Kidney (tissue), 14 donors: ENCODE measurements around the gene EDDM3A. TPM values are rescaled to one million over a fixed set of nuclear protein-coding genes. Genes with fewer than 3 reads are reported as not detected.
"Not testable (repeated sequence)": the region's sequence is repeated elsewhere in the genome, so short reads cannot be mapped to it uniquely, and the experiment has no call there.

Source experiments
- DNase-seq, 5 donors: peaks; one replicate each; pipeline ENCODE4 v3.0.0-alpha.2; 2013 to 2020
- FAIRE-seq: peaks from 2 replicates; lab custom pipeline; 2012; peaks lifted over from hg19 to GRCh38; lab: Jason Lieb, UNC
- H3K27ac ChIP-seq, 2 donors: one replicate each; pipeline ENCODE4 v1.7.0; 2013; ENCODE audit warnings: low read depth in 2 of 2, low read length in 2 of 2, inconsistent platforms in 1 of 2
- H3K27me3 ChIP-seq: one replicate; pipeline ENCODE4 v1.7.1; 2013; ENCODE audit warnings: low read length, inconsistent platforms; ENCODE audit not compliant: control insufficient read depth, insufficient read depth
- H3K36me3 ChIP-seq, 3 donors: one replicate each; pipeline versions ENCODE4 v1.7.0 to v1.7.1; 2013; ENCODE audit warnings: low read length in 3 of 3, control low read depth in 1 of 3, inconsistent platforms in 1 of 3; ENCODE audit not compliant: insufficient read depth in 3 of 3, control insufficient read depth in 2 of 3
- H3K4me1 ChIP-seq, 3 donors: one replicate each; pipeline versions ENCODE4 v1.7.0 to v1.7.1; 2013; ENCODE audit warnings: low read length in 3 of 3, inconsistent platforms in 1 of 3, low read depth in 1 of 3; ENCODE audit not compliant: control insufficient read depth in 2 of 3, insufficient read depth in 2 of 3
- H3K4me3 ChIP-seq, 3 donors: one replicate each; pipeline versions ENCODE4 v1.7.0 to v1.8.1; 2013; ENCODE audit warnings: low read length in 3 of 3, control low read depth in 1 of 3, inconsistent platforms in 1 of 3
- H3K9ac ChIP-seq, 3 donors: one replicate each; pipeline versions ENCODE4 v1.7.0 to v1.7.1; 2013; ENCODE audit warnings: low read length in 3 of 3, control low read depth in 1 of 3, inconsistent platforms in 1 of 3
- H3K9me3 ChIP-seq, 3 donors: one replicate each; pipeline versions ENCODE4 v1.7.0 to v1.7.1; 2013; ENCODE audit warnings: low read length in 3 of 3, control low read depth in 1 of 3, inconsistent platforms in 1 of 3; ENCODE audit not compliant: control insufficient read depth in 2 of 3, insufficient read depth in 1 of 3
- CTCF ChIP-seq: IDR thresholded peaks from 3 replicates; pipeline ENCODE4 v1.5.1; 2012; ENCODE audit warnings: mild to moderate bottlenecking, moderate library complexity, borderline replicate concordance; ENCODE audit not compliant: insufficient read depth; ENCODE audit errors: extremely low read depth
- intact Hi-C: fragments of 100-400 bp; cut with DNase I; formaldehyde crosslinking; loops from one replicate; pipeline ENCODE4 v1.11.1; 2022
- polyA plus RNA-seq: library from polyadenylated mRNA; stranded (reverse); fragments of 350-450 nt; fragmentation: Illumina TruSeq; extraction: RNeasy Lipid Tissue Mini Kit (QIAGEN cat#74804); gene quantifications from one replicate; pipeline ENCODE4 v1.2.3, GENCODE V29; 2014; ENCODE audit warnings: low read depth, low replicate concordance; ENCODE audit not compliant: insufficient read depth
- total RNA-seq: library from RNA; stranded (reverse); fragmentation: NEBNext Ultra II Directional; extraction: Animal tissue kit (Norgen Biotek cat#: 25700); gene quantifications from one replicate; pipeline ENCODE4 v1.2.1, GENCODE V29; 2021
- donor health status: control.
- donor health status: control.
- donor health status: control.
- donor health status: control.
- donor health status: control.
- donor health status: DM: yes; HTN: yes; CAD: no.
- donor health status: Normal renal cell carcinoma (clear cell type).

EDDM3A gene
- total and polyA plus RNA-seq, 2 donors from 2014 or later = 1.8 TPM; not detected in 1

- Histone ChIP-seq H3K36me3 (no peaks in the 10 kb centered on the region), H3K27me3 (no peaks in the 10 kb centered on the region), H3K4me1 (peaks cover 0 to 6% (median 2%) of the 10 kb centered on the region in 3 donors), H3K4me3 (no peak overlapping the region), H3K27ac (no peak overlapping the region), H3K9ac (no peak overlapping the region), H3K9me3 (no peaks in the 10 kb centered on the region)
- DNase-seq (no peak), FAIRE-seq (no peak)
- intact Hi-C loops = no loop called here
- TF ChIP-seq CTCF = no peak
Measured at GRCh38 chr14:20720741-20721140, 24.9 kb upstream of the EDDM3A start.

GRCh38 chr14:20722016-20722415, 23.7 kb upstream of the EDDM3A start:
- H3K4me1 ChIP-seq = peaks cover 2 to 8% (median 5%) of the 10 kb centered on the region in 3 donors
- H3K9ac ChIP-seq = no peak overlapping the region
- no peaks in the 10 kb centered on the region for H3K9me3 ChIP-seq
- no peak for TF ChIP-seq CTCF
- no peak overlapping the region for H3K27ac ChIP-seq
- no peaks in the 10 kb centered on the region for H3K36me3 ChIP-seq
- FAIRE-seq (no peak), DNase-seq (no peak)
- H3K27me3 ChIP-seq = no peaks in the 10 kb centered on the region
- no peak overlapping the region for H3K4me3 ChIP-seq
- intact Hi-C loops = no loop called here

GRCh38 chr14:20723488-20723887, 22.2 kb upstream of the EDDM3A start:
- FAIRE-seq (no peak), DNase-seq (peak in 1 of 5 donors; percentile 32)
- Histone ChIP-seq H3K9me3 (no peaks in the 10 kb centered on the region), H3K4me3 (no peak overlapping the region), H3K4me1 (peaks cover 2 to 12% (median 10%) of the 10 kb centered on the region in 3 donors), H3K27me3 (no peaks in the 10 kb centered on the region), H3K27ac (no peak overlapping the region), H3K36me3 (no peaks in the 10 kb centered on the region), H3K9ac (no peak overlapping the region)
- no peak for TF ChIP-seq CTCF
- intact Hi-C loops = no loop called here

GRCh38 chr14:20726121-20726520, 19.6 kb upstream of the EDDM3A start:
- H3K36me3 ChIP-seq, FAIRE-seq, H3K27me3 ChIP-seq, H3K9me3 ChIP-seq, intact Hi-C loops, H3K9ac ChIP-seq, H3K4me3 ChIP-seq, DNase-seq: not testable (repeated sequence)
- peak overlapping the region in 1 of 2 donors; percentile 47 for H3K27ac ChIP-seq
- H3K4me1 ChIP-seq = peaks cover 0 to 12% (median 5%) of the 10 kb centered on the region in 3 donors
